GM21737 (cell line): ENCODE measurements around the gene PRDX6.
"Not testable (repeated sequence)": the region's sequence is repeated elsewhere in the genome, so short reads cannot be mapped to it uniquely, and the experiment has no call there.

ENCODE experiments used
- ATAC-seq: cut with Tn5 transposase; IDR thresholded peaks from one replicate; pipeline ENCODE4 v1.9.1; 2021; ENCODE audit warnings: mild to moderate bottlenecking, moderate library complexity; ENCODE audit not compliant: unreplicated experiment

PRDX6 gene, protein sequence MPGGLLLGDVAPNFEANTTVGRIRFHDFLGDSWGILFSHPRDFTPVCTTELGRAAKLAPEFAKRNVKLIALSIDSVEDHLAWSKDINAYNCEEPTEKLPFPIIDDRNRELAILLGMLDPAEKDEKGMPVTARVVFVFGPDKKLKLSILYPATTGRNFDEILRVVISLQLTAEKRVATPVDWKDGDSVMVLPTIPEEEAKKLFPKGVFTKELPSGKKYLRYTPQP

DNA sequence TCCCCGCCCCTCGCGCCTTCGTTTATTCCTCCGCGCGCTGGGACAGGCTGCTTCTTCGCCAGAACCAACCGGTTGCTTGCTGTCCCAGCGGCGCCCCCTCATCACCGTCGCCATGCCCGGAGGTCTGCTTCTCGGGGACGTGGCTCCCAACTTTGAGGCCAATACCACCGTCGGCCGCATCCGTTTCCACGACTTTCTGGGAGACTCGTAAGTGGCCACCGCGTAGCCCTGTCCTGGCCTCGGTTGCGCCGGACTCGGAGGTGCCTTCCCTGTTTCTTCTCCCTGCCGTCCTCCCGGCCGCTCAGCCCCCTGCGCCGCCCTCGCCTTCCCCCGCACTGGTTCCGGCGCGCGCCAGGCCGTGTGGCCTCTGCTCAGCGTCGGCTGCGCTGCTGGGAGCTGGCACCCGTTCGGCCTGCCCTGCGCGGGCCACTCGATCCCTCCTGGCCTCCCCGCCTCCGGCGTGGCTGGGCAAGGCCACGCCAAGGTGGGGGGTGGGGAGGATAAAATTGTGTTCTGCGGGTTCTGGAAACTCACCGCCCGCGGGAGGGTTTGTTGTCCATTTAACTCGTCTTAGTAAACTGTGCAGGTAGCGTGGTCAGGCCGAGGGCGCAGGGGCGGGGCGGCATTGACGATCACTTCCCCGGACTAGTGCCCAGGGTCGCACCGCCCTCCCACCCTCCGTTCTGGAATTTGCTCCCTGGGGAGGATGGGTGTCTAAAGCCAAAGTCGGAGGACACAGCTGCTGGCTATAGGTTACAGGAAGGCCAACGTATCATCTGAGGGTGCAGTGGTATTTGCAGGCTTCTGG, at the start of gene PRDX6:
Gene PRDX6 (plus strand): TSS at position 50 of the 808 bp plus-strand sequence. CDS start 63 bp downstream, at position 113.
- ATAC-seq = peak; percentile 58

DNA sequence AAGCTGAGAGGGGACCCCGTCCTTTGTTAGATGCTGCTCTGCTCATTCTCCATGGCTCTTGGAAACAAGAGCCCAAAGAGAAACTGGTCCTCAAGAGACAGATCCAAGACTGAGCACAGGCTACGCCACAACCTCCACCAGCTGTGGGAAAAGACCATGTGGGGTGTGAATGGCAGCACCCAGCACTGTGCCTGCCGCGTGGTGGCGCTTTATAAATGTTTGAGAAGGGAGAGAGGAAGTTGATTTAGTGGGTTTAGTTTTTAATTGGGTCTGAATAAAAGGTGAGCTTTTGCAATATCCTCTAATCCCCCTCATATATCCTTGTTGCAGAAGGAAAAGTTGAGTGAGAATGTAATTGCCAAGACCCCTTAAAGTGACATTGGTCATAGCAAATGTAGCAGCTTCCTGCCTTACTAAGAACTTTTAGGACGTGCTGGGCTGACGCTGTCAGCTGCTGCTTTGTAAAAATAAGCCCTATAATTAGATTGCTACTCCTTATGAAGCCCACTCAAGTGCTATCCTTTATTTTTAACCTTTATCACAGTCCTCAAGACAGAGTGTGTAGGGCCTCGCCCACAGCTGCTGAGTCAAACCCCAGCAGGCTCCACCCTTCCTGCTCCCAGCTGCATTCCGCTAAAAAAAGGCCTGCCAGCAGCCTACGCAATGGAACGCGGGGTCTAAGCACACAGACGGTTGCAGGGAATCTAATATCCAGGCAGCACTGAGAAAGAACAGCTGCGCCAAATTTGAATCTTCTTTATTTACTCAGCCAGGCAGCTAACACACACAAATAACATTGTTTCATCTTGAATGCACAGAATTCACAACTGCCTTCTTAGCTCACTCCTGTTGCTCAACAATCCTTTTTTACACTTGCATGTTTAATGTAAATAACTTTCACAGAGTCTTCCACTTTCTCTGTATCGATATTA, 47.4 kb upstream of the PRDX6 start:
- ATAC-seq = peak; percentile 60

GRCh38 chr1:173430677-173431303, 46.3 kb upstream of the PRDX6 start:
- ATAC-seq = no peak

DNA sequence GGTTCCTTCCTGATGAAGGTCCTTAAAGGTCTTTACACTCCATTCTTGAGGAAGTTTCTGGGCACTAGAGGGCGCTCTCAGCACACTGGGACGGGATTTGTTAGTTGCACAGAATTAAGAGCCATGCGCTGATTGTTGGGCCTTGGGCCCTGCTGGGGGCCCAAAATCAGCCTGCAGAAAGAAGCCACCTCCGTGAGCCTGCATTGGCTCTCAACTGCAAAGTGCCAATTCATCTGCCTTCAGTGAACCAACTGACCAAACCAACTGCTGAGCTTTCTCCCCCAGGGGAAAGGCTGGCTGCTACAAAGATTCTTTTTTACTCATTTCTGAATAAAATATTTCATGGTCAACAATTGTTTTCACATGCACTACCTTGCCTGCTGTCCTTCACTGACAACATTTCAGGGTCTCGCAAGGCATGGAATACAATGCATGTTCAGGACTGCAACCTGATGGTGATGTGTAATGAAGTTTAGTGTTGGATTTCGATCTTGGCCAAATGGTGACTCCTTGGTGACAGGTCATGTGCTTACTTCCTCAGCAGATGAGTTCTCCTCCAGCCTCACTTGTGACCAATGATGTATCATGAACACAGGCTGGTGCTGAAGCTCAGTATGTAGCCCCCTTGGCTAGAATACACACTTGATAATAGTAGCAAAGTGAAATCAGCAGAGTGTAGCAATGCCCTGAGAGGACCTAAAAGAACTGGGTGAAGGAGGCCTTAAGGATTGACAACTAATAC, 45.7 kb upstream of the PRDX6 start:
- ATAC-seq = peak; percentile 54

- ATAC-seq = no peak
These were observed 44.8 kb upstream of the PRDX6 start for GRCh38 chr1:173432331-173432730.

- ATAC-seq = no peak
These were observed 43.3 kb upstream of the PRDX6 start for GRCh38 chr1:173433751-173434326.

DNA sequence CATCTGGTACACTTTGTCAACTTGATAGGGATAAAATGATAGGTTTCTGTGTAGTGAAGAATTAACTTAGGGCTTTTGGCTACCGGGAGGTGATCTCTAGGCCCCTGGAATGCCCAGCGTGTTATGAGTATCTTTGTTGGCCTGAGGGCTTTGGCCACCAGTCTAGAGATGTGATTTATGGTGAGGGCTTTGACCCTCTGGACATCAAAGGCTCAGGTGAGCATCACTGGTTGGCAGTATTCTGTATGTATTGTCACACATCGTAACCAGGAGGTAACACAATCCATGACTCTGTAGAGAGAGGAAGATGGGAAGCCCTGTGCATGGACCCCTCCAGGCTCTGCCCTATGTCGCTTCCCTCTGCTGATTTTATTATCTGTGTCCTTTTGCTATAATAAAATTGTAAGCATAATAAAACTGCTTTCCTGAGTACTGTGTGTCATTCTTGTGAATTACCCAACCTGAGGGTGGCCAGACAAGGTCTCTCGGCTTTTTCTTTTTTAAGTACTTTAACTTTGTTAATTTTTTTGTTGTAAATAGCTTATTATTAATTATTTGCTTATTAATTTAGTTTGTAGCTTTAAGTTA, 40.2 kb upstream of the PRDX6 start:
- no peak for ATAC-seq

GRCh38 chr1:173438675-173439074, 38.5 kb upstream of the PRDX6 start:
- ATAC-seq = no peak

GRCh38 chr1:173440430-173440829, 36.7 kb upstream of the PRDX6 start:
- no peak for ATAC-seq

DNA sequence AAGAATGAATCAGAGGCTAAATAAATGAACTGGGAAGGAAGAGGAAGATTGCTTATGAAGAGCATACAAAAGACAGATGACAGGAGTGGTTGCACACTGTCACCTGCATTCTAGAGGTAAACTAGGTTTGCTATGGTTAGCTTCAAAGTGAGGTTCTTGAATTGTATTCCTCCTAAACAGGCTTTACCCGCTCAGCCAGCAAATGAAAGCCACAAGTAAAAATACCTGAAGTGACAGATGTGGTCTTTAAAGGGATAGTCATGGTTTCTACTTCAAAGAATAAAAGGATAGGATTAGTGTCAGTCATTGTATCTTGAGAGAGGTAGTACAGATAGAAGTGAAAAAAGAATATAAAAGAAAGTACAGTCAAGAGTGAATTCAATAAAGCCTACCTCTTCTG, 32.4 kb upstream of the PRDX6 start:
- ATAC-seq = no peak

GRCh38 chr1:173445164-173445563, 32.0 kb upstream of the PRDX6 start:
- no peak for ATAC-seq

- ATAC-seq = no peak
These were observed 31.5 kb upstream of the PRDX6 start for GRCh38 chr1:173445656-173446055.

DNA sequence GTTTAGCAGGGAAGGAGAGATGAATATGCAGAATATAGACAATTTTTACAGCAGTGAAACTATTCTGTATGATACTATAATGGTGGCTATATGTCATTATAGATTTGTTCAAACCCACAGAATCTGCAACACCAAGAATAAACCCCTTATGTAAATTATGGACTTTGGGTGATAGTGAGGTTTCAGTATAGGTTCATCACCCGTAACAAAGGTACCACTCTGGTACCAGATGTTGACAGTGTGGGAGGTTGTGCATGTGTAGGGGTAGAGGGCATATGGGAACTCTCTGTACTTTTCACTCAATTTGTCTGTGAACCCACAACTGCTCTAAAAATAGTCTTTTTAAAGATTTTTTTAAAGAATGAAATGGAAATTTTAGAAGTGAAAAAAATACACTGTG, 29.9 kb upstream of the PRDX6 start:
- no peak for ATAC-seq

DNA sequence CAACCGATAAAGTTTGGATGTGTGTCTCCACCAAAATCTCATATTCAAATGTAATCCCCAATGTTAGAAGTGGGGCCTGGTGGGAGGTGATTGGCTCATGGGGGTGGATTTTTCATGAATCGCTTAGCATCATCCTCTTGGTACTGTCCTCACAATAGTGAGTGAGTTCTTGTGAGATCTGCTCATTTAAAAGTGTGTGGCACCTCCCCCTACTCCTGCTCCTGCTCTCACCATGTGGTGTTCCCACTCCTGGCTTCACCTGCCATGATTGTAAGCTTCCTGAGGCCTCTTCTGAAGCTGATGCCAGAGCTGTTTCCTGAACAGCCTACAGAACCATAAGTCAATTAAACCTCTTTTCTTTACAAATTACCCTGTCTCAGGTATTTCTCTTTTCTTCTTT, 28.2 kb upstream of the PRDX6 start:
- ATAC-seq = no peak

GRCh38 chr1:173451981-173452380, 25.2 kb upstream of the PRDX6 start:
- no peak for ATAC-seq

GRCh38 chr1:173453982-173454381, 23.2 kb upstream of the PRDX6 start:
- ATAC-seq = no peak

GRCh38 chr1:173454966-173455524, 22.1 kb upstream of the PRDX6 start:
- no peak for ATAC-seq

GRCh38 chr1:173459885-173460284, 17.2 kb upstream of the PRDX6 start:
- no peak for ATAC-seq

DNA sequence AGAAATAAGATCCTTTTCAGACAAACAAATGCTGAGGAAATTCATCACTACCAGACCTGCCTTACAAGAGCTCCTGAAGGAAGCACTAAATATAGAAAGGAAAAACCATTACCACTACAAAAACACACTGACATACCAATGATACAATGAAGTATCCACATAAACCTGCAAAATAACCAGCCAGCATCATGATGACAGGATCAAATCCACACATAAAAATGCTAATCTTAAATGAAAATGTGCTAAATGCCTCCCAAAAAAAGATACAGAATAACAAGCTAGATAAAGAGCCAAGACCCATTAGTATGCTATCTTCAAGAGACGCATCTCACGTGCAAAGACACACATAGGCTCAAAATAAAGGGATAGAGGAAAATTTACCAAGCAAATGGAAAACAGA, 14.5 kb upstream of the PRDX6 start:
- ATAC-seq = not testable (repeated sequence)
